LNCAP (cell line): ENCODE measurements around the gene MCM5.

Source experiments
- TF ChIP-seq, protein P1 (sequence below): fragments of 450-650 bp; IDR thresholded peaks from 2 replicates; pipeline ENCODE4 v1.5.1; 2017; ENCODE audit warnings: mild to moderate bottlenecking

Gene MCM5

DNA sequence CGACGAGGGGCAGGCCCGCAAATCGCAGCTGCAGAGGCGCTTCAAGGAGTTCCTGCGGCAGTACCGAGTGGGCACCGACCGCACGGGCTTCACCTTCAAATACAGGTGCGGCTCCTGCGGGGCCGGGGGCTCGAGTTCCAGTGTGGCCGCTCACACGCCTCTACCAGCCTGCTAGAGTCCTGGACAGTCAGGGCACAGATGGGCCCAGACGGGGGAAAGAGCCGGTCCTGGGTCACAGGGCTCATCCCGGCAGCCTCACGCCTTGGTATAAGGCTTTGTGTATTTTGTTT is 506 bp downstream of the MCM5 start:
- TF ChIP-seq, protein P1, sequence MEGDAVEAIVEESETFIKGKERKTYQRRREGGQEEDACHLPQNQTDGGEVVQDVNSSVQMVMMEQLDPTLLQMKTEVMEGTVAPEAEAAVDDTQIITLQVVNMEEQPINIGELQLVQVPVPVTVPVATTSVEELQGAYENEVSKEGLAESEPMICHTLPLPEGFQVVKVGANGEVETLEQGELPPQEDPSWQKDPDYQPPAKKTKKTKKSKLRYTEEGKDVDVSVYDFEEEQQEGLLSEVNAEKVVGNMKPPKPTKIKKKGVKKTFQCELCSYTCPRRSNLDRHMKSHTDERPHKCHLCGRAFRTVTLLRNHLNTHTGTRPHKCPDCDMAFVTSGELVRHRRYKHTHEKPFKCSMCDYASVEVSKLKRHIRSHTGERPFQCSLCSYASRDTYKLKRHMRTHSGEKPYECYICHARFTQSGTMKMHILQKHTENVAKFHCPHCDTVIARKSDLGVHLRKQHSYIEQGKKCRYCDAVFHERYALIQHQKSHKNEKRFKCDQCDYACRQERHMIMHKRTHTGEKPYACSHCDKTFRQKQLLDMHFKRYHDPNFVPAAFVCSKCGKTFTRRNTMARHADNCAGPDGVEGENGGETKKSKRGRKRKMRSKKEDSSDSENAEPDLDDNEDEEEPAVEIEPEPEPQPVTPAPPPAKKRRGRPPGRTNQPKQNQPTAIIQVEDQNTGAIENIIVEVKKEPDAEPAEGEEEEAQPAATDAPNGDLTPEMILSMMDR, result no peak

DNA sequence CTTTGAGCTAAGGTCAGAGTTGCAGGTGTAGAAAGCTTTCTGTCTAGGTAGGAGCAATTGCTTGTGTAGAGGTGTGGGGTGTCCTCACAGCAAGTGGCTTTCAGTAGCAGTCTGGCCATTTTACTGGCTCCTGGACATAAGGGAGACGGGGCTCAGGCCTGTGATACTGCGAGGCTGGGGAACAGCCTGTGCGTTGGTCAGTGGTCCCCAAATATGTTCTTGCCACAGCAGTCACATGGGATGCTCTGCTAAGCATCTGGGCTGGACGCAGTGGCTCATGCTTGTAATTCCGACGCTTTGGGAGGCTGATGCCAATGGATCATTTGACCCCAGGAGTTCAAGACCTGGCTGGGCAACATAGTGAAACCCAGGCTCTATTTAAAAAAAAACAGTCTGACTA is 1.9 kb downstream of the MCM5 start:
- TF ChIP-seq, protein P1, result no peak

DNA sequence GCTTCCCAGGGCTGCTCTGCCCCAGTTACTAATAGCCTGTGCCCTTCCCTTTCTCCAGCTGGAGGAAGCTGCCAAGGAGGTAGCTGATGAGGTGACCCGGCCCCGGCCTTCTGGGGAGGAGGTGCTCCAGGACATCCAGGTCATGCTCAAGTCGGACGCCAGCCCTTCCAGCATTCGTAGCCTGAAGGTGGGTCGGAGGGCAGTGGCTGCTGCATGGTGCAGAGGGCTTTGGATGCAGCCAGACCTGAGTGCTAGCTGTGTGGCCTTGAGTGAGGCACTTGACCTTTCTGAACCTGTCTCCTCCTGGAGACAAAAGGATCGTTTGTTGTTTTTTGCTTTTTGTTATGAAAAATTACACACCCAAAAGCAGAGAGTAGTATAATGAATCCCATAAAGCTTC is 3.4 kb downstream of the MCM5 start:
- TF ChIP-seq, protein P1, result no peak

DNA sequence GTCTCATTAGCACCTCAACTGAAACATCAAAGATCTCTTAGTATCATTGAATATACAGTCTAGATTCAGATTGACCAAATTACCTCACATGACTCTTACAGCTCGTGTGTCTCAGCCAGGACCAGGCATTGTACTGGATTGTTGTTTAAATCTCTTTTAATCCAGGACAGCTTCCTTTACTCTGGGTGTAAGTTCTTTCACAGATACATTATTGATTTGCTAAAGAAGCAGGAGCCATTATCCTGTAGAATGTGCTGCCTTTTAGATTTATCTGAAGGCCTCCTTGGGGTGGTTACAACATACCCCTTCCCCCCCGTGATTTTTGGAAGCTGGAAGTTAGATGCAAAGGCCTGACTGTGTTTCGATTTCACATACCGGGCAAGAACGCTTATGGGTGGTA is 4.2 kb downstream of the MCM5 start:
- TF ChIP-seq, protein P1, result no peak

DNA sequence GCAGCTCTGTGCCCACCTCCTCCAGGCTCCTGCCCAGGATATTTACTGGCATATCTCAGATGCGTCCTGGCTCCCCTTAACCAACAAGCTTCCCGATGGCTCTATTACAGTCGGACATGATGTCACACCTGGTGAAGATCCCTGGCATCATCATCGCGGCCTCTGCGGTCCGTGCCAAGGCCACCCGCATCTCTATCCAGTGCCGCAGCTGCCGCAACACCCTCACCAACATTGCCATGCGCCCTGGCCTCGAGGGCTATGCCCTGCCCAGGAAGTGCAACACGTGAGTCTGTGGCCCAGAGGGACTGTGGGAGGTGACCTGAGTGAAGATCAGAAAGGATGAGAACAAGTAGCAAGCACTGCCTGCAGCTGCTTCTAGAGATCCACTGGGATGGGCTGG is 6.5 kb downstream of the MCM5 start:
- TF ChIP-seq, protein P1, result no peak

DNA sequence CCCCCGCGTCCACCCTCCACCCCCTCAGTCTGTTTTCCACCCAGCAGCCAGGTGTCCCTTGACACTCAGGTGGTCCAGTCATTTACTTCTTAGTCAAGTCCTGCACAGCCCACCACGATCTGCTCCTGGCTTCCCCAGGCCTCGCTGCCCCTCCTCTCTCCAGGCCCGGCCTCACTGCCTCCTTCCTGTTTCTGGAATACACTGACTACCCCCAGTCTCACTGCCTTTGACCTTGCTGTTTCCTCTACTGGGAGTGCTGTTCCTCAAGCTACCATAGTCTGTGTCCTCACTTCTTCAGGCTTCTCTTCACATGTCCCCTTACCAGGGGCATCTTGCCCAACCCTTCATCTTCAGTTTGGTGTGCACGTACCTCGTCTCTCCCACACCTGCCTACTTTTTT is 7.4 kb downstream of the MCM5 start:
- TF ChIP-seq, protein P1, result no peak

DNA sequence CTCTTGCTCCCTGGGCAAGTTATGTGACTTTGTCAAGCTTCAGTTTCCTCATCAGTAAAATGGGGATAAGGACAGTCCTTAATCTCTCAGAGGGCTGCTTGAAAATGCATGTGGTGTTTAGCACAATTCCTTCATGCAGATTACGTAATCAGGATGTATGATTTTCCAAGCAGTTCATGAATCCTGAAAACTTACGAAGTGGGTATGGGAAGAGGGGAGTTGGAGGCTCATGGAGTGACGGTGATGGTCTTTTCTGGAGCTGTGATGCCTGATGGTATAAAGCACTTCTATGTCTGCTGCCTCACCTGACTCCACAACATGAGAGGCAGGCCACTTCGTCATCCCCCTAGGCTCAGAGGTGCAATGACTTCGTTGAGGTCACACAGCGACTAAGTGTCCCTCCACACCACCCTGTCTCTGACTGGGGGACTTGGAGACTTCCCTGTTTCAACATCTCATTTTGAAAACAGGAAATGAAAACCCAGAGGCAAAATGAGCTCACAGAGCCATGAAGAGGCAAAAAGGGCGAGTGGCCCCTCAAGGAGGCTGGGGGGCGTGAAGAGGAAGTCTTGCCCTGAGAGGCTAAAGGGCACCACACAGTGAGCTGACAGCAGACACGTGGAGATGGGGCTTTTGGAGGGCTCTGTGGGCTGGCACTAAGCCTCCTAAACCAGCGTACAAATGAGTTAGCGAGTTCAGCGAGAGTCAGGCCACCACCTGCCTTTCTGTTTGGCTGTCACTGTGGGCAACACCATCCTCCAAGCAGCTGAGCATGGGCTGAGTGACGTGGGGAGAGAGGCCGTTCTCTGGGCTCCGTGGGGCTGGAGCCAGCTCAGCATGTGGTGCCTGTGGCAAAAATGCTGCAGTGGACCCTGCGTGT is 10.1 kb downstream of the MCM5 start:
- TF ChIP-seq, protein P1, result no peak

DNA sequence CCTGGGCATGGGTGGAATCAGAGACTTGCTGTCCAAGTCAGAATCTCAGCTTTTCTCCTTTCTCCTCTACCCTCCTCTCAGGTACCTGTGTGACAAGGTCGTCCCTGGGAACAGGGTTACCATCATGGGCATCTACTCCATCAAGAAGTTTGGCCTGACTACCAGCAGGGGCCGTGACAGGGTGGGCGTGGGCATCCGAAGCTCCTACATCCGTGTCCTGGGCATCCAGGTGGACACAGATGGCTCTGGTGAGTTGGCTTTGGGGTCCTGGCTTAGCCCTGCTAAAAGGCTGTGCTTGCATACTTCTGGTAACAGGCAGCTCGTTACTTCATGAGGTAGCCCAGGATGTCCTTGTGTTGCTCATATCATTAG is 10.7 kb downstream of the MCM5 start:
- TF ChIP-seq, protein P1, result no peak
